Measurements from ENCODE around the gene EIF4E3.

The EIF4E3 gene

GRCh38 chr3:71722693-71723092, 2.5 kb downstream of the EIF4E3 start (continued):
- TF ChIP-seq PPARA (CRISPR knock-in tag; IDR thresholded peaks at IDR 0.05; ENCODE audit: borderline replicate concordance) (no peak), TOX (CRISPR knock-in tag; IDR thresholded peaks at IDR 0.05; ENCODE audit: borderline replicate concordance) (no peak), ISL1 (CRISPR knock-in tag; IDR thresholded peaks at IDR 0.05) (no peak), GLIS3 (CRISPR knock-in tag; IDR thresholded peaks at IDR 0.05) (no peak), SNAI2 (CRISPR knock-in tag; IDR thresholded peaks at IDR 0.05) (no peak), ZNF565 (CRISPR knock-in tag; conservative IDR thresholded peaks at IDR 0.05; ENCODE audit: low read depth) (no peak)

GRCh38 chr3:71721651-71722157, 3.5 kb downstream of the EIF4E3 start:
- ATAC-seq: no peak
- TF ChIP-seq SNAI2 (CRISPR knock-in tag; IDR thresholded peaks at IDR 0.05) (no peak), ZNF70 (CRISPR knock-in tag; IDR thresholded peaks at IDR 0.05) (no peak), TOX (CRISPR knock-in tag; IDR thresholded peaks at IDR 0.05; ENCODE audit: borderline replicate concordance) (no peak), ZNF8 (CRISPR knock-in tag; IDR thresholded peaks at IDR 0.05) (no peak), ZFP30 (CRISPR knock-in tag; IDR thresholded peaks at IDR 0.05) (no peak), OSR1 (CRISPR knock-in tag; IDR thresholded peaks at IDR 0.05) (no peak), TSHZ2 (CRISPR knock-in tag; IDR thresholded peaks at IDR 0.05) (no peak), PATZ1 (CRISPR knock-in tag; IDR thresholded peaks at IDR 0.05; ENCODE audit: borderline replicate concordance) (no peak), RARB (CRISPR knock-in tag; IDR thresholded peaks at IDR 0.05) (no peak), GLIS3 (CRISPR knock-in tag; IDR thresholded peaks at IDR 0.05) (no peak), ZC3H10 (CRISPR knock-in tag; IDR thresholded peaks at IDR 0.05) (no peak), BACH2 (CRISPR knock-in tag; IDR thresholded peaks at IDR 0.05; ENCODE audit: borderline replicate concordance) (no peak), ISL1 (CRISPR knock-in tag; IDR thresholded peaks at IDR 0.05) (no peak), CSRNP3 (CRISPR knock-in tag; IDR thresholded peaks at IDR 0.05) (no peak), PPARA (CRISPR knock-in tag; IDR thresholded peaks at IDR 0.05; ENCODE audit: borderline replicate concordance) (no peak), CSDC2 (CRISPR knock-in tag; IDR thresholded peaks at IDR 0.05) (no peak), POU6F1 (CRISPR knock-in tag; IDR thresholded peaks at IDR 0.05; ENCODE audit: borderline replicate concordance, low read depth) (no peak), TCF4 (CRISPR knock-in tag; IDR thresholded peaks at IDR 0.05; ENCODE audit: borderline replicate concordance) (no peak), ZNF565 (CRISPR knock-in tag; conservative IDR thresholded peaks at IDR 0.05; ENCODE audit: low read depth) (no peak), ESRRG (CRISPR knock-in tag; IDR thresholded peaks at IDR 0.05) (no peak)

GRCh38 chr3:71721002-71721401, 4.2 kb downstream of the EIF4E3 start:
- ATAC-seq: no peak
- TF ChIP-seq RARB (CRISPR knock-in tag; IDR thresholded peaks at IDR 0.05) (no peak), CREB5 (CRISPR knock-in tag; IDR thresholded peaks at IDR 0.05; ENCODE audit: low read depth) (no peak), ZFP30 (CRISPR knock-in tag; IDR thresholded peaks at IDR 0.05) (no peak), ZNF565 (CRISPR knock-in tag; conservative IDR thresholded peaks at IDR 0.05; ENCODE audit: low read depth) (no peak), TCF4 (CRISPR knock-in tag; IDR thresholded peaks at IDR 0.05; ENCODE audit: borderline replicate concordance) (no peak), TOX (CRISPR knock-in tag; IDR thresholded peaks at IDR 0.05; ENCODE audit: borderline replicate concordance) (no peak), PATZ1 (CRISPR knock-in tag; IDR thresholded peaks at IDR 0.05; ENCODE audit: borderline replicate concordance) (no peak), ARNTL (CRISPR knock-in tag; IDR thresholded peaks at IDR 0.05; ENCODE audit: borderline replicate concordance, low read depth) (no peak), ZNF70 (CRISPR knock-in tag; IDR thresholded peaks at IDR 0.05) (no peak), ZNF8 (CRISPR knock-in tag; IDR thresholded peaks at IDR 0.05) (no peak), ESRRG (CRISPR knock-in tag; IDR thresholded peaks at IDR 0.05) (no peak)
